Adrenal gland (tissue), 5 donors: ENCODE data around the gene DAP3.

Source experiments
- POLR2A ChIP-seq, 2 donors: fragments of 450-650 bp; IDR thresholded peaks; one replicate each; pipeline ENCODE4 v1.6.1; 2017; ENCODE audit warnings: antibody characterized with exemption in 2 of 2, mild to moderate bottlenecking in 2 of 2, moderate library complexity in 1 of 2
- TF ChIP-seq, protein P1 (sequence below), 6 experiments: fragments of 450-650 bp in 4 of 6; fragments of 200-600 bp in 2 of 6; sonication (generic) in 1 of 6; IDR thresholded peaks; 1 replicate in 5 of 6; 2 replicates in 1 of 6; pipeline versions ENCODE4 v1.5.1 to v1.8.0; 2016 to 2021; ENCODE audit warnings: antibody characterized with exemption in 6 of 6, mild to moderate bottlenecking in 2 of 6, moderate library complexity in 1 of 6
- donor health status: DM: no; HTN: no; CAD: no.

DNA sequence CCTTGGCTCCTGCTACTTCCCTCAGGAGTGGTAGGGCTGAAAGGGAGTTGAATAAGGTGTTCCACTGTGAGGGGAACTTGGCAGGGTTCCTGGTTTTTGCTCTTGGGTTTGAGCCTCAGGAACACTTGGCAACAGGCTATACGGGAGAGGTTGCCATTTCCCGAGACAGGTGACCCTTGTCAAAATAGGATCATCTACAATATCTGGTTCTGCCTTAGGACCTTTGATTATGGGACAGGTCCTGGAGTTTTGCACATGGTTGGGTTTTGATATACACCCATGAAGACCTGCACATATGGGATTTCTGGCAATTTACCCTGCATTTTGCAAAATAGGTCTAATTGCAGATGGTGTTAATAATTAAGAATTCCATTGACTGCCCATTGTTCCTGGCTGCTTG is 31.4 kb upstream of the DAP3 start:
- TF ChIP-seq POLR2A (IDR thresholded peaks at IDR 0.05), result no peak
- TF ChIP-seq, protein P1, sequence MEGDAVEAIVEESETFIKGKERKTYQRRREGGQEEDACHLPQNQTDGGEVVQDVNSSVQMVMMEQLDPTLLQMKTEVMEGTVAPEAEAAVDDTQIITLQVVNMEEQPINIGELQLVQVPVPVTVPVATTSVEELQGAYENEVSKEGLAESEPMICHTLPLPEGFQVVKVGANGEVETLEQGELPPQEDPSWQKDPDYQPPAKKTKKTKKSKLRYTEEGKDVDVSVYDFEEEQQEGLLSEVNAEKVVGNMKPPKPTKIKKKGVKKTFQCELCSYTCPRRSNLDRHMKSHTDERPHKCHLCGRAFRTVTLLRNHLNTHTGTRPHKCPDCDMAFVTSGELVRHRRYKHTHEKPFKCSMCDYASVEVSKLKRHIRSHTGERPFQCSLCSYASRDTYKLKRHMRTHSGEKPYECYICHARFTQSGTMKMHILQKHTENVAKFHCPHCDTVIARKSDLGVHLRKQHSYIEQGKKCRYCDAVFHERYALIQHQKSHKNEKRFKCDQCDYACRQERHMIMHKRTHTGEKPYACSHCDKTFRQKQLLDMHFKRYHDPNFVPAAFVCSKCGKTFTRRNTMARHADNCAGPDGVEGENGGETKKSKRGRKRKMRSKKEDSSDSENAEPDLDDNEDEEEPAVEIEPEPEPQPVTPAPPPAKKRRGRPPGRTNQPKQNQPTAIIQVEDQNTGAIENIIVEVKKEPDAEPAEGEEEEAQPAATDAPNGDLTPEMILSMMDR (IDR thresholded peaks at IDR 0.05), result no peak
